Inflammatory macrophage treated with lipopolysaccharide for 1 hour (primary cell): ENCODE measurements around the gene PPT2.

Experiments
- DNase-seq, 2 donors: peaks; one replicate each; pipeline ENCODE4 v3.0.0-alpha.2; 2020 to 2022

PPT2 gene, protein sequence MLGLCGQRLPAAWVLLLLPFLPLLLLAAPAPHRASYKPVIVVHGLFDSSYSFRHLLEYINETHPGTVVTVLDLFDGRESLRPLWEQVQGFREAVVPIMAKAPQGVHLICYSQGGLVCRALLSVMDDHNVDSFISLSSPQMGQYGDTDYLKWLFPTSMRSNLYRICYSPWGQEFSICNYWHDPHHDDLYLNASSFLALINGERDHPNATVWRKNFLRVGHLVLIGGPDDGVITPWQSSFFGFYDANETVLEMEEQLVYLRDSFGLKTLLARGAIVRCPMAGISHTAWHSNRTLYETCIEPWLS

GRCh38 chr6:32153564-32154513 is at the start of gene PPT2:
Gene PPT2, plus strand, starts transcription at chr6:32154141. Its CDS starts 454 bp downstream, at chr6:32154595.
- peak; percentile 6 to 19 for DNase-seq

GRCh38 chr6:32105433-32105832 is 48.5 kb upstream of the PPT2 start:
- DNase-seq = peak in 1 of 2 donors; percentile 22

DNA sequence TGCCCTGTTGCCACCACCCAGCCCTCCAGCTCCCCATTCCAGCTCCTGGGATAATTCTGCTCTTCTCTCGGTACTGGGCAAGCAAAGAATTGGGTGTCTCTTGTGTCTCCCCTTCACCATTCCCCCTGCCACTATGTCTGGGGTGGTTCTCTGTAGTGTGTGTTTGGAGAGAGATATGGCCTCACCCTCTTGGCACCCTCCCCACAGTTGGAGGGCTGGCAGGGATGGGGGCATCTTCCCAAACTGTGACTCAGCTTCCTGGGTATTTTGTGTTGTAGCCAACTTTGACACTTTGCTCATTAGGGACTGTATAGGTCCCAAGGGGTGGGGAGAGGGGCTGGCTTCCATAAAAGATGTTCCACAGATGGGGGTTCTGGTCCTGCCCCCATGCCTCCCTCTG is 46.5 kb upstream of the PPT2 start:
- DNase-seq = no peak

GRCh38 chr6:32108094-32108627 is 45.8 kb upstream of the PPT2 start:
- DNase-seq = no peak

DNA sequence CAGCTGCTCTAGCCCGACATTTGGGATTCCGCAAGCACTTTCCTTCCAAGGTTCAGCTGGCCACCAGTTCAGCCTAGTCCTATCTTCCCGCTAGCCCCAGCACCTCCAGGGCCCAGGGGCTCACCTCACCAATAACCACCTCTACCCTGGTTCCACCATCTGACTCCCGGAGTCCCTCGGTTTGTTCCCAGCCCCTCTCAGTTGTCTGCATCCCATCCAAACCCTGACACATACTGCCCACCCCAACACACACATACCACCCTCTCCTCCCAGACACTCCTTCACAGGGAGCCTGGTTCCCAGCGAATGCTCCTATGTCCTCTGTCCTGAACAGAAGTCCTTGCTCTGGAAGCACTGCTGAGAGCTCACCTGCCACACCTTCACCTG is 45.2 kb upstream of the PPT2 start:
- DNase-seq = no peak

- no peak for DNase-seq
Observed at GRCh38 chr6:32109114-32109764, 44.7 kb upstream of the PPT2 start, which contains the start of gene TNXB. Gene TNXB, minus strand, starts transcription at chr6:32109338. Its CDS starts 11,140 bp downstream, at chr6:32098198.

- DNase-seq = no peak
Observed at GRCh38 chr6:32109765-32110160, 44.2 kb upstream of the PPT2 start.

DNA sequence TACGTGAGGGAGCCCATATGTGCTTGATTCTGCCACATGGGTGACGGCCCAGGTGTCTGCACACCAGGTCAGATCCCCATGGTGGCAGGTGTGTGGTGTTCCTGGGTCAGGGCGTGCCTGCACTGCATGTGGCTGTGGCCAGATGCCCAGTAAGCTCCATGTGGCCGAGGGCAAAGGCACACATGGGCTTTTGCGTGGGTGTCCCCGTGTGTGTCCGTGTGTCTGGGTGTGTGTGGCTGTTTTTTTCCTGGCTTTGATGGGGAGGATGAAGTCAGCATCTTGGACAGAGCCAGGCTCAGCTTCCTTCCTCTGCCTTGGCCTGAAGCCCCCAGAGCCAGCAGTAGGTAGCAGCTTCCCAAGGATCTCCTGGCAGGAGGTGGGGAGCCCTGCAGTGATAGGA is 43.3 kb upstream of the PPT2 start:
- no peak for DNase-seq

GRCh38 chr6:32111424-32112066 is 42.4 kb upstream of the PPT2 start:
- DNase-seq = no peak

GRCh38 chr6:32112431-32112980 is 41.4 kb upstream of the PPT2 start:
- no peak for DNase-seq

GRCh38 chr6:32113386-32114352 is 40.3 kb upstream of the PPT2 start:
- DNase-seq = peak in 1 of 2 donors; percentile 18

- DNase-seq = no peak
Observed at GRCh38 chr6:32114796-32115195, 39.1 kb upstream of the PPT2 start.

DNA sequence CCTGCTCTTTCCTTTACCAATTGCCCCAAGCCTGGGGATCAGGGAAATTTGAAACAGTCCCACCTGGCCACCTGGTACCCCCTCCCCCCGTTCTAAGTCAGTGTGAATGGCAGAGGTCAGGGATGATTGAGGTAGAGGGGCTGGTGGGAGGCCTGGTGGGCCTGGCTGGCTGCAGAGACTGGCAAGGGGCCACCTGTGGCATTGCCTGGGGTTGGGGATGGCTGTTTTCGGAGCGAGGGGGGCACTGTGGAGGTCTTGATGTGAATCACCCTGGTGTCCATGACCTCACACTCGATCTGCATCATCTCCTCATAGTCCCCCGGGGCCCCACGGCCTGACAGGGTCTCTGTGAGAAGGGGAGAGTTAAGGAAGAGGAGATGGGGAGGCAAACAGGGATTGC is 38.3 kb upstream of the PPT2 start:
- no peak for DNase-seq

- DNase-seq = peak in 1 of 2 donors; percentile 9
Observed at GRCh38 chr6:32116674-32117073, 37.3 kb upstream of the PPT2 start.

DNA sequence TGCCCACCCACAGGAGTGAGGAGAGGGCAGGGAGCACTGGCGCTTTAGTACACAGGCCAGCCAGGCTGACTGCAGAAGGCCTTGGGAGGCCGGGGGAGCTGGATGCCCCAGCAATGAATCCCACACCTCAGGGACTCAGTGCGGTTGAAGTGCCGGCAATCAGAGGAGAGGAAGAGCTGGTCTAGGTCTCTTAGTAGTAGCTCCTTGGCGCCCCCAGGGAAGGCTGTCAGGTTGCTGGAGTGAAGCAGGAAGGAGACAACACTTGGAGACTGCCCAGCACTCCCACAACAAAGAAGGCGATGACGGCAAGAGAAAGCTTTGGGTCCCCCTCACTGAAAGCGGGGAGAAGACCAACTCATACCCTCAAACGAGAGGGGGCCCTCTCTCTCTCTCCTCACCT is 36.5 kb upstream of the PPT2 start:
- no peak for DNase-seq

DNA sequence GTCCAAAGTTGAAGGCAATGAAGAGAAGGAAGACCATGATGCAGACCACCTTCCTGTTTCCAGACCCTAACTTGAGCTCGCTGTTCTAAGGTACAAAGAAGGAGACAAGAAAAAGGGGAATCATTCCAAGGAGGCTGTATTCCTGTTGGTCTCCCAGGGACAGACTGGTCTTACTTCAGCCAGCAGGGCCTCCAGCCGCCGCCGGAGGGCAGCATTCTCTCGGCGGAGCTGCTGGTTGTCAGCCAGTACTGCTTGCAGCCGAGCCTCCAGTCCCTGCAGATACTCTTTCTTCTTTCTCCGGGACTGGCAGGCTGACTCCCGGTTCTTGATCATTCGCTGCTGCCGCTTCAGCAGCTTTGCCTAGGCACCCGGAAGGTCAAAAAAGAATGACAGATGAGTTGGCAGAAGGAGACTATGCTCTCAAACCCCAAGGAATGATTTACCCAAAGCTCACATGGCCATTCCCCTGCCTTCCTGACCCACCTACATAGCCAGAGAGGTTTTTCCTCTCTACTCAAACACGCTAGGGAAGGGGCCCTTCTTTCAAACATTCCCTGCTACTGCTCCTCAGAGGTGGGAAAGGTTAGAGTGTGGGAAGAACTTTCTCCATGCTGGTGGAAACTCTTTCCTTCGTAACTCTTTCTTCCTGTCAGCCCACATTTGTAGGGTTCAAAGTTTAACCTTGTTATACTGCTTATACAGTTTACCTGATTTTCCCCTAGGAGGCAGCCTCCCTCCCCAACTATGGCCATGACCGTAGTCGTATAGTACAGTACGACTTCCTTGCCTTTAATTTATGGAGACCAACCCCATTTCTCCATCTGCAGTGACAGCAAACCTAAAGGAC is 34.9 kb upstream of the PPT2 start:
- peak; percentile 67 to 77 for DNase-seq

DNA sequence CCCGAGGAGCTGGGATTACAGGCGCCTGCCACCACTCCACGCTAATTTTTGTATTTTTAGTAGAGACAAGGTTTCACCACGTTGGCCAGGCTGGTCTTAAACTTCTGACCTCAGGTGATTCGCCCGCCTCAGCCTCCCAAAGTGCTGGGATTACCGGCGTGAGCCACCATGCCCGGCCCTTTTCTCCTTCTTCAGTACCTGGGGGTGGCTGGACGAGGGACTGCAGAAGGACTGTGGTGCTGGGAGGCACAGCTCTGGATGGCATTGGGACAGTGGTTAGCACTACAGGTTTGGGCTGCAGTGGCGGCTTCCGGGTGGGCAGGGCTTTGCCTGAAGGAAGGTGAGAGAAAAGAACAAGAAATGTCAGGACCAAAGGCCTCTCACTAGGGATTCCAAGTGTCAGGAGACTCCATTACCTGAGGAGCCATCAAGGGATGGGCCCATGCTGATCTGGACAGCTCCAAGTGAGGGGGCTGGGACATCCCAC is 33.3 kb upstream of the PPT2 start:
- DNase-seq = no peak

- DNase-seq = no peak
Observed at GRCh38 chr6:32123681-32124080, 30.3 kb upstream of the PPT2 start.

GRCh38 chr6:32126880-32127279 is 27.1 kb upstream of the PPT2 start:
- DNase-seq = no peak

DNA sequence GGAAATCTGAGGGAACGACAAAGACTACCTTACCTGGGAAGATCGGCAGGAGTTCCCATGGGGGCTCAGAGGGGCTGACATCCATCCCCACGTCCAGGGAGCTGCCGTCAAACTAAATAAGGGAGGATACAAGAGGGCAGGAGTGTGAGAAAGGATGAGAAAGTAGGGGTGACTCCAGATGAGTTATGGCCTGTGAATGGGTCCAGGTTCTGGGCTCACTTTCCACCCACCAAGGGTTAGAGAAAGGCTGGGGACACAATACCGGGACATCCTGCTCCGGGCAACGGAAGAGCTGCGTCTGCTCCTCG is 26.6 kb upstream of the PPT2 start:
- DNase-seq = no peak
